ENCODE data around the gene FCRL3.
"Not testable (repeated sequence)": the region's sequence is repeated elsewhere in the genome, so short reads cannot be mapped to it uniquely, and the experiment has no call there.

The FCRL3 gene, protein sequence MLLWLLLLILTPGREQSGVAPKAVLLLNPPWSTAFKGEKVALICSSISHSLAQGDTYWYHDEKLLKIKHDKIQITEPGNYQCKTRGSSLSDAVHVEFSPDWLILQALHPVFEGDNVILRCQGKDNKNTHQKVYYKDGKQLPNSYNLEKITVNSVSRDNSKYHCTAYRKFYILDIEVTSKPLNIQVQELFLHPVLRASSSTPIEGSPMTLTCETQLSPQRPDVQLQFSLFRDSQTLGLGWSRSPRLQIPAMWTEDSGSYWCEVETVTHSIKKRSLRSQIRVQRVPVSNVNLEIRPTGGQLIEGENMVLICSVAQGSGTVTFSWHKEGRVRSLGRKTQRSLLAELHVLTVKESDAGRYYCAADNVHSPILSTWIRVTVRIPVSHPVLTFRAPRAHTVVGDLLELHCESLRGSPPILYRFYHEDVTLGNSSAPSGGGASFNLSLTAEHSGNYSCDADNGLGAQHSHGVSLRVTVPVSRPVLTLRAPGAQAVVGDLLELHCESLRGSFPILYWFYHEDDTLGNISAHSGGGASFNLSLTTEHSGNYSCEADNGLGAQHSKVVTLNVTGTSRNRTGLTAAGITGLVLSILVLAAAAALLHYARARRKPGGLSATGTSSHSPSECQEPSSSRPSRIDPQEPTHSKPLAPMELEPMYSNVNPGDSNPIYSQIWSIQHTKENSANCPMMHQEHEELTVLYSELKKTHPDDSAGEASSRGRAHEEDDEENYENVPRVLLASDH

GRCh38 chr1:157700732-157701131 lies at the start of gene FCRL3:
Gene FCRL3 (minus strand): TSS chr1:157700769. CDS start chr1:157700489, 280 bp downstream.
- no peak for DNase-seq (ENCODE audit: low read depth)

- no peak for DNase-seq (ENCODE audit: low read depth)
Measured at GRCh38 chr1:157748262-157748817, 47.8 kb upstream of the FCRL3 start.

DNA sequence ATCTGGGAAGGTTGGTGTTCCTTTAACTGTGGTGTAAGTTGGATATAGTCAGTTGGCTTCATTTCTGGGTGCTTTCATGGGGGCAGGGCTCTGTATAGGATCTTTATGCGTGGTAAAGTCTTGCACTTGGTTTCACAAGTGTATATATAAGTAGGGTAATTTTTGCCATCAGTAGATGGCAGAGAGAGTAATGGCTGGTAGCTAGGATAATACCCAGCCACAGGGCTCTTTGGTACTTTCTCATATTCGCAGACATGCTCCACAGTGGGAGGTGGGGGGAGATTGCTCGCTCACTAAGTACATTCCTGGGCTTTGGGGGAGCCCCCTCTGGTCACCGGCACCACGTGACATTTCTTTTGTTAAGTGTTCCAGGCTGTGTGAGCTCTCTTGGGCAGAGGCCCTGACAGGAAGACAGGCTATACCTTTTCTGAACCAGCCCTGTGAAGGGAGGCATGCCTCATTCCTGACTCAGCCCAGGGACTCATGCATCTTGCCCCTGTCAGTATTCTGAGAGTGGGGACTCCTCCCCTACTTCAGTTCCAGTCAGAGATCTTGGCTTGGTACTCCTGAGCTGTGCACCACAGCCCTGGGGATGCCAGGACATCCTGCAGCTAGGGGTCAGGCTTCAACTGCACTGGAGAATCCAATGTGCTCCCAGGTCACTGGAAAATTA lies 38.8 kb upstream of the FCRL3 start:
- no peak for DNase-seq (ENCODE audit: low read depth)

DNA sequence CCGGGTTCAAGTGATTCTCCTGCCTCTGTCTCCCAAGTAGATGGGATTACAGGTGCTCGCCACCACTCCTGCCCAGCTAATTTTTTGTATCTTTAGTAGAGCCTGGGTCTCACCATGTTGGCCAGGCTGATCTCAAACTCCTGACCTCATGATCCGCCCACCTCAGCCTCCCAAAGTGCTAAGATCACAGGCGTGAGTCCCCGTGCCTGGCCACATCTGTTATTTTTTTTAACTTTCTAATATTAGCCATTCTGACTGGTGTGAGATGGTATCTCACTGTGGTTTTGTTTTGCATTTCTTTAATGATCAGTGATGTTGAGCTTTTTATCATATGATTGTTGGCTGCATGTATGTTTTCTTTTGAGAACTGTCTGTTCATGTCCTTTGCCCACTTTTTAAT lies 35.4 kb upstream of the FCRL3 start:
- DNase-seq (ENCODE audit: low read depth) = not testable (repeated sequence)

GRCh38 chr1:157734321-157734720 lies 33.8 kb upstream of the FCRL3 start:
- no peak for DNase-seq (ENCODE audit: low read depth)

DNA sequence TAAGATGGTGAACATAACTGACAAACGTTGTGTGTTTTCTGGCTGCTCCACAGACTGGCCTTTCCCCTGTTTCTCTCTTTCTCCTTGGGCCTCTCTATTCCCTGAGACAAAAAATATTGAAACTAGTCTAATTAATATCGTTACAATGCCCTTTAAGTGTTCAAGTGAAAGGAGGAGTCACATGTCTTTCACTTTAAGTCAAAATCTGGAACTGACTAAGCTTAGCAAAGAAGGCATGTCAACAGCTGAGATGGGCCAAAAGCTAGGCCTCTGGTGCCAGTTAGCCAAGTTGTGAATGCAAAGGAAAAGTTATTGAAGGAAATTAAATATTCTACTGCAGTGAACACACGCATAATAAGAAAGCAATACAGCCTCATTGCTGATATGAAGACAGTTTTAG lies 32.2 kb upstream of the FCRL3 start:
- DNase-seq (ENCODE audit: low read depth) = no peak

GRCh38 chr1:157725221-157725577 lies 24.6 kb upstream of the FCRL3 start:
- no peak for DNase-seq (ENCODE audit: low read depth)

DNA sequence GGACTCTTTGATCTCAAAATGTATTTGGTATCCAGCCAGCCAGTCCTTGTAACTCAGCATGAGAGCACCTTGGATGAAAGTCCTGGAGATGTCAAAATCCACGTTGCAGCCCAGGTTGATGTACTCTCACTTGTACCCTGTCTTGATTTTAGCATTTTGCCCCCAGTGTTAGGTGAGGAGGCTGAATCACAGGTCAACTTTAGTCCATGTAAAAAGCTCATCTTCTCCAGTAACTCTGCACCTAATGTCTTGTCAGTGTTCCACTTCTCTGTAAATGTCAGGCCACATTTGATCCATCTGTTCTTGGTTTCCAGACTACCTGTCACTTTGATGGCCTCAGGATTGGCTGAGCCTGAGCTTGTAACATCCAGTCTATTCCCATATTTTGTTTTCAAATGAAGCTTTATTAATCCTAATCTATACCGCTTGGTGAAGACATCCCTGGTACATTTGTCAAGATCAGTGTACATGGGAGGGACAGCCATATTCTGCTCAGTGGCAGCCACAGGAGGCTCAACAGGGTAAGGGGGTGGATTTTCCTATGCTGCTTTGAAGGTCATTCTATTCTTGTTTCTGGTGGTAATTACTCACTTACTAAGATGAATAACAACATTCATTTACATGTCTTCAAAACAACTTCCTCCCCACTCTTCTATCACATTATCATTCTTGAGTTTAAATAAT lies 24.1 kb upstream of the FCRL3 start:
- DNase-seq (ENCODE audit: low read depth) = no peak

DNA sequence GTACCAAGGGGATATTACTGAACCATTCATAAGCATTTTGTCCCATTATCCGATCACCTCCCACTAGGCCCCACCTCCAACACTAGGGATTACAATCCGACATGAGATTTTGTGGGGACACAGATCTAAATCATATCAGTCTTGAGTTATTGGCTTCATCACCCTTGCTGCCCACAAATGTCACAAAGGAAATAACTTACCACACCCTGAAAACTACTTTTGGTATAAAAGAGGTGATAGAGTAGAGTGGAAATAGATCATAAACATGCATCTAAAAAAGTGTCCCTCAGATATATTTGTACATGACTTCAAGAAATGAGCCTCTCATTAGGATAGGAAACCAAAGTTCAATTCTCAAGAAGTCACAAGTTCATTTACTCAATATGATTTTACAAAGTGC lies 22.6 kb upstream of the FCRL3 start:
- no peak for DNase-seq (ENCODE audit: low read depth)

- DNase-seq (ENCODE audit: low read depth) = no peak
Measured at GRCh38 chr1:157721985-157722384, 21.4 kb upstream of the FCRL3 start.

- DNase-seq (ENCODE audit: low read depth) = no peak
Measured at GRCh38 chr1:157715736-157716135, 15.2 kb upstream of the FCRL3 start.

DNA sequence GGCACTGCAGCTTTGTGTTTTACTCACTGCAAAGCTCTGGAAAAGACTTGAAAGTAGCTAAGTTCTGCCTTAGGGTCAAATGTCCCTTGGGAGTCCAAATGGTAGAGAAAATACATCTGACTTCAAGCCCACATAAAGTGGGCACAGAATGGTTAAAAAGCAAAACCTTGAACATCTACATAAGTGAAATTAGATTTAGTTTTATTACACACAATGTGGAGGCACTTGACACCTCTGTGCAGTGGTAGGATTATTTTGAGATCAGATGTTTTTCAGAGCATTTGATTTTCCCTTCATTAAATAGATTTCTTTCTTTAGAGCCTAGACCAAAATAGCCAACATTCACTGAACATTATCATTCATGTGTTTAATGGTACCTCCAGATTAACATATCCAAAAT lies 11.2 kb upstream of the FCRL3 start:
- DNase-seq (ENCODE audit: low read depth) = no peak

DNA sequence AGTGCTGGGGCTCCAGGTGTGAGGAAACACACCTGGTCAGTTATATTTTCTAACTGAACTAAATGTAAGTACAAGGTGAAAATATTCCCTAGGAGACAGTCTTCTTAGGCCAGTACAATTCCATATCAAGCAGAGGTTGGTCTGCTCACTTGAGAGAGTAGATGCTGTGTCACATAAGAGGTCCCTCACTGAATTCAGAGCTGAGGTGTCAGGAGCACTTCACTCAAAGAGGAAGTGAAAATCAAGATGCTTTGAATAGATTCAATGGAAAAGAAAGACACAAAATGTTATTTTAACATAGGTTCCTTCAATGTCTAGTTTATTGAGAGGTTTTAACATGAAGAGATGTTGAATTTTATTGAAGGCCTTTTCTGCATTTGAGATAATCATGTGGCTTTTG lies 4.3 kb upstream of the FCRL3 start:
- DNase-seq (ENCODE audit: low read depth) = no peak

- DNase-seq (ENCODE audit: low read depth) = no peak
Measured at GRCh38 chr1:157703981-157704380, 3.4 kb upstream of the FCRL3 start.

- DNase-seq (ENCODE audit: low read depth) = no peak
Measured at GRCh38 chr1:157702308-157702825, 1.8 kb upstream of the FCRL3 start.

- DNase-seq (ENCODE audit: low read depth) = no peak
Measured at GRCh38 chr1:157700305-157700704, 264 bp downstream of the FCRL3 start.

DNA sequence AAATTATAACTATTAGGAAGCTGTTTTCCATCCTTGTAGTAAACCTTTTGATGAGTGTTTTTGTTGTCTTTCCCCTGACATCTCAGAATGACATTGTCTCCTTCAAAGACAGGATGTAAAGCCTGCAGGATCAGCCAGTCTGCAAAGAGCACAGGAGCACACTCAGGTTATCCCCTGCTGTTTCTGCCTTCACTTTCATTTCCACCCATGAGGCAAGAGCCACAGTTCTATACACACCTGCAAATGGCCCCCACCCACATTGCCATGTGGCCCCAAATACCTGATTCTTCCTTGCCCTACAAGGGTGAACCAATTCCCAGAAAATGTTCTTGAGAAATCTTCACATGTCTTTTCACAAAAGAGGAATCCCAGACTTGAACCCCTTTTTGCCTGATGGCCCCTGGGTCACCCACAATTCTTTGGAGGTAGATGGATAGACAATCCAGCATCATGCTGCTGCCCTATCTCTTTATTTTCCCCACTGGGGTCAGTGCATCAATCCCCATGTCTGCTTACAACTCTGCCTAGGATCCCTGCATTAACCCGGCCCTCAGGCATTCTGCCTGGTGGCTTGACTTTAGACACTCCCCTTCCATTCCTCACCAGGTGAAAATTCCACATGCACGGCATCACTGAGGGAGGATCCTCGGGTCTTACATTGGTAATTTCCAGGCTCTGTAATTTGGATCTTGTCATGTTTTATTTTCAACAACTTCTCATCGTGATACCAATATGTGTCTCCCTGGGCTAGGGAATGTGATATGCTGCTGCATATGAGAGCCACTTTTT lies 2.6 kb downstream of the FCRL3 start:
- DNase-seq (ENCODE audit: low read depth) = no peak

DNA sequence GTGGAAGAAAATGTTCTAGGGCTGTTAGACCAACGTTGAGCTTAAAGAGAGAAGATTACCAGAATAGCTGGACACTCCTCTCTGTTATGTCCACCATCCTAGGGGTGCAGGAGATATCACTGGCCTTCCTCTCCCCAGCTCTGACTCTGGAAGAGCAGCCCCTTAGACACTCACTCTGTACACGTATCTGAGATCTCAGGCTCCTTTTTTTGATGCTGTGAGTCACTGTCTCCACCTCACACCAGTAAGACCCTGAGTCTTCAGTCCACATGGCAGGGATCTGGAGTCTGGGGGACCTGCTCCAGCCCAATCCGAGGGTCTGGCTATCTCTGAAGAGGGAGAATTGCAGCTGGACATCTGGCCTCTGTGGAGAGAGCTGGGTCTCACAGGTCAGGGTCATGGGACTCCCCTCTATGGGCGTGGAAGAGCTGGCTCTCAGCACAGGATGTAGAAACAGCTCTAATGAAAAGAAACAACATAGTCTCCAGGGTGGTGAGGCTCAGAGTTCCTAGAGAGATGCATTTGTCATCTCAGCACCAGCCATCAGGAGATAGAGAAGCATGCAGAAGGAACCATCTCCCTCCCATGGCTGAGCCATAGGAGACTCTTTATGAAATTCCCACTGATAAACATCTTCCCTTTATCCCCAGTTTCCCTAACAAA lies 3.5 kb downstream of the FCRL3 start:
- no peak for DNase-seq (ENCODE audit: low read depth)

- no peak for DNase-seq (ENCODE audit: low read depth)
Measured at GRCh38 chr1:157695417-157695816, 5.2 kb downstream of the FCRL3 start.

GRCh38 chr1:157691285-157691920 lies 9.2 kb downstream of the FCRL3 start:
- DNase-seq (ENCODE audit: low read depth) = no peak

Data from activated T-helper 1 cell treated with Interleukin-2 at 50 U/mL for 16 hours (primary cell).